Measurements from ENCODE around the gene RIC1.

DNA sequence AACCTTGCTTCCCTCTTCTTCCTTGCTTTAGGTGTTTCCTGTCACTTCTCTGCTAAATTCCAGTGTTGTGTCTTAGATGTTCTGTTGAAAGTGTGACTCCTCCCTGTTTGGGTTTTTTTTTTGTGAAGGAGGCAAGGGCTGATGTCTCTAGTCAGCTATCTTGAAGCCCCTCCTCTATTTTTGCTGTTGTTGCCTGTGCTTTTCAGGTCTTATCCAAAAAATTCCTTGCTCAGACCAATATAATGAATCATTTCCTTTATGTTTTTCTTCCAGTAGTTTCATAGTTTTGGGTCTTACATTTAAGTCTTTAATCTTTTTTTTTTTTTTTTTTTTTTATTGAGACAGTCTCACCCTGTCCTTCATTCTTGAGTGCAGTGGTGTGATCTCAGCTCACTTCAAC lies 22.3 kb downstream of the RIC1 start:
- TF ChIP-seq, protein P1, sequence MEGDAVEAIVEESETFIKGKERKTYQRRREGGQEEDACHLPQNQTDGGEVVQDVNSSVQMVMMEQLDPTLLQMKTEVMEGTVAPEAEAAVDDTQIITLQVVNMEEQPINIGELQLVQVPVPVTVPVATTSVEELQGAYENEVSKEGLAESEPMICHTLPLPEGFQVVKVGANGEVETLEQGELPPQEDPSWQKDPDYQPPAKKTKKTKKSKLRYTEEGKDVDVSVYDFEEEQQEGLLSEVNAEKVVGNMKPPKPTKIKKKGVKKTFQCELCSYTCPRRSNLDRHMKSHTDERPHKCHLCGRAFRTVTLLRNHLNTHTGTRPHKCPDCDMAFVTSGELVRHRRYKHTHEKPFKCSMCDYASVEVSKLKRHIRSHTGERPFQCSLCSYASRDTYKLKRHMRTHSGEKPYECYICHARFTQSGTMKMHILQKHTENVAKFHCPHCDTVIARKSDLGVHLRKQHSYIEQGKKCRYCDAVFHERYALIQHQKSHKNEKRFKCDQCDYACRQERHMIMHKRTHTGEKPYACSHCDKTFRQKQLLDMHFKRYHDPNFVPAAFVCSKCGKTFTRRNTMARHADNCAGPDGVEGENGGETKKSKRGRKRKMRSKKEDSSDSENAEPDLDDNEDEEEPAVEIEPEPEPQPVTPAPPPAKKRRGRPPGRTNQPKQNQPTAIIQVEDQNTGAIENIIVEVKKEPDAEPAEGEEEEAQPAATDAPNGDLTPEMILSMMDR (IDR thresholded peaks at IDR 0.05; ENCODE audit: insufficient read depth, low read length), result no peak
- TF ChIP-seq POLR2AphosphoS5 (IDR thresholded peaks at IDR 0.05; ENCODE audit: low read depth) (no peak), GABPA (IDR thresholded peaks at IDR 0.05; ENCODE audit: low read depth) (no peak), REST (IDR thresholded peaks at IDR 0.05; ENCODE audit: insufficient replicate concordance, low read depth) (no peak), SPI1 (IDR thresholded peaks at IDR 0.05; ENCODE audit: borderline replicate concordance, low read depth) (no peak)

All from HL-60 (cell line).